Measurements from ENCODE around the gene IKZF2. TPM values are rescaled to one million over a fixed set of nuclear protein-coding genes. Genes with fewer than 3 reads are reported as not detected.

IKZF2 gene
- total RNA-seq, 4 donors from 2014 or later, result 2.6 to 14.5 (median 4.2) TPM

DNA sequence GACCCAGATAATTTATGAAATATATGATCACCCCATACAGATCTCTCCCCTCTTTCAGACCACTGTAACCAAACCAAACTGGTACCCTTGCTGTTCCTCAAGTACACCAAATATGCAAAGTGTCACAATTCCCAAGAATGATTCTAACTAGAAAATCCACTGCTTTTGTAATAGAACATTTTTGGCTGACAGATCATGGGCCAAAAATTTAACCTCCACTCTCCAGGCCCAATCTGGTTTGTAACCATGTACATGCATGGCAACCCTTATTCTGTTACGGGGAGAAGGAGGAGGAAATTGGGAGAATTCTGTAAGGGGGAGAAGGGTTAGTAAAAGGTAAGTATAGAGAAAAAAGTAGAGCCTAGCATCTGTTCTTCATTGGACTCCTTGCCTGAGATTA is 62.0 kb downstream of the IKZF2 start:
- Histone ChIP-seq H3K9me3 (no peaks in the 10 kb centered on the region), H3K27me3 (no peaks in the 10 kb centered on the region), H3K4me1 (no peaks in the 10 kb centered on the region), H3K36me3 (no peaks in the 10 kb centered on the region), H3K27ac (no peak overlapping the region), H3K4me3 (no peak overlapping the region)
- intact Hi-C loops (cut with DNase I; ENCODE audit: low total_unique reads), result no loop called here
- TF ChIP-seq, protein P1, sequence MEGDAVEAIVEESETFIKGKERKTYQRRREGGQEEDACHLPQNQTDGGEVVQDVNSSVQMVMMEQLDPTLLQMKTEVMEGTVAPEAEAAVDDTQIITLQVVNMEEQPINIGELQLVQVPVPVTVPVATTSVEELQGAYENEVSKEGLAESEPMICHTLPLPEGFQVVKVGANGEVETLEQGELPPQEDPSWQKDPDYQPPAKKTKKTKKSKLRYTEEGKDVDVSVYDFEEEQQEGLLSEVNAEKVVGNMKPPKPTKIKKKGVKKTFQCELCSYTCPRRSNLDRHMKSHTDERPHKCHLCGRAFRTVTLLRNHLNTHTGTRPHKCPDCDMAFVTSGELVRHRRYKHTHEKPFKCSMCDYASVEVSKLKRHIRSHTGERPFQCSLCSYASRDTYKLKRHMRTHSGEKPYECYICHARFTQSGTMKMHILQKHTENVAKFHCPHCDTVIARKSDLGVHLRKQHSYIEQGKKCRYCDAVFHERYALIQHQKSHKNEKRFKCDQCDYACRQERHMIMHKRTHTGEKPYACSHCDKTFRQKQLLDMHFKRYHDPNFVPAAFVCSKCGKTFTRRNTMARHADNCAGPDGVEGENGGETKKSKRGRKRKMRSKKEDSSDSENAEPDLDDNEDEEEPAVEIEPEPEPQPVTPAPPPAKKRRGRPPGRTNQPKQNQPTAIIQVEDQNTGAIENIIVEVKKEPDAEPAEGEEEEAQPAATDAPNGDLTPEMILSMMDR (IDR thresholded peaks at IDR 0.05), result no peak
- no peak for TF ChIP-seq POLR2A (IDR thresholded peaks at IDR 0.05)
- no peak for DNase-seq

DNA sequence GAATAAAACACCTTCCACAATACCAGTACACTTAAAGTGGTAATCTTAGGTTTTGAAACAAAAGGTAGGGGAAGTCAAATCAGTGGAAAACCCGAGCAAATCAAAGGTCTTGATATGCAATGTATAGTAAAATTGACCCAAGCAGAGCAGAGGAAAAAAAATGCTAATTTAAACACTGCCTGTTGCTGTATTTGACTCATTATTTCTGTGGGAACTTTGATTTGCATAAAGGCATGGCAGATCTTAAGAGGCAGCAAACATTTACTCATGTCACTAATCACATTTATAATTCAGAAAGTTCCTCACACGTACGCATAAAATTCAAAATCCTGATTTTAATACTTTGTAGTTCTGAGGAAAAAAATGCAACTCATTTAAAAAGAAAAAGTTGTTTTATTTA is 64.4 kb downstream of the IKZF2 start:
- TF ChIP-seq, protein P1 (IDR thresholded peaks at IDR 0.05), result no peak
- no peak for TF ChIP-seq POLR2A (IDR thresholded peaks at IDR 0.05)
- no peak overlapping the region for H3K27ac ChIP-seq
- DNase-seq, result no peak
- no peak overlapping the region for H3K4me3 ChIP-seq
- H3K27me3 ChIP-seq, result no peaks in the 10 kb centered on the region
- no peaks in the 10 kb centered on the region for H3K36me3 ChIP-seq
- intact Hi-C loops (cut with DNase I; ENCODE audit: low total_unique reads), result no loop called here
- no peaks in the 10 kb centered on the region for H3K9me3 ChIP-seq
- H3K4me1 ChIP-seq, result no peaks in the 10 kb centered on the region

DNA sequence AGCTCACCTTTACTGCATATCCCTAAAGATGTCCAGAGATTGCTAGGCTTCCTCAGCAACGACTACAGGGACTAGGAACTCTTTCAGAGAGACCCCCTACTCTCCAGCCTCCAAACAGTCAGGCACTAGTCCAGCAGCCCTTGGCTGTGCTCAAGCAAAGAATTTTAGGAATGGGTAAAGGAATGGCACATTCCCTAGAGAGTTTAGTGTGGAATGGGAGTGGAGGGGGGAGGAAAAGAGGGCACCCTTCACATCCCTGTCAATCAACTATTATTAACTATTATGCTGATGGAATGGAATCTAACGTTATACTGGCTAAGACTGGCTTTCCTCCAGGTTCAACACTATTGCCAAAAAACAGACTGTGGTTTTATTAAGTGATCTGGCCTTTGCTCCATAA is 64.8 kb downstream of the IKZF2 start:
- intact Hi-C loops (cut with DNase I; ENCODE audit: low total_unique reads), result no loop called here
- H3K27ac ChIP-seq, result no peak overlapping the region
- TF ChIP-seq POLR2A (IDR thresholded peaks at IDR 0.05), result no peak
- TF ChIP-seq, protein P1 (IDR thresholded peaks at IDR 0.05), result no peak

DNA sequence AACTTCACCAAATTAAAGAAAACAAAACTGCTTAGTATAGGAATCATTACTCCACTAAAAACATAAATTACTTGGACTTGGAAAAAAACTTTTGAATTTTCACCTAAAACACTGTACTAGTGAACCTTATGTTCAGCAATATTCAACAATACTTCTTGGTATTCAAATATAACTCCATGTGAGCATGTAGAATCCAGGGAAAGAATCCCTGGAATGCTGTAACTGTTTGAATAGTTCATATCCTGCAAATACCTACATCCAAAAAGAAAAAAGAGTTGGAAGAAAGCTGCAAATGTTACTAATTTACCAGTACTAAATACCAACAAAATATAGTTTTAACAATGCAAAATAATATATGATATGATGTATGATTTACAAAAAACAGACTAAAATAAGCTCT is 65.4 kb downstream of the IKZF2 start:
- intact Hi-C loops (cut with DNase I; ENCODE audit: low total_unique reads), result no loop called here
- Histone ChIP-seq H3K4me1 (no peaks in the 10 kb centered on the region), H3K27ac (no peak overlapping the region), H3K9me3 (no peaks in the 10 kb centered on the region), H3K4me3 (no peak overlapping the region), H3K36me3 (no peaks in the 10 kb centered on the region), H3K27me3 (no peaks in the 10 kb centered on the region)
- no peak for DNase-seq
- TF ChIP-seq, protein P1 (IDR thresholded peaks at IDR 0.05), result no peak
- TF ChIP-seq POLR2A (IDR thresholded peaks at IDR 0.05), result no peak

More for the DNA sequence above, 64.8 kb downstream of the IKZF2 start:
- no peaks in the 10 kb centered on the region for H3K36me3 ChIP-seq
- DNase-seq, result no peak
- H3K9me3 ChIP-seq, result no peaks in the 10 kb centered on the region
- H3K4me1 ChIP-seq, result no peaks in the 10 kb centered on the region
- no peak overlapping the region for H3K4me3 ChIP-seq
- no peaks in the 10 kb centered on the region for H3K27me3 ChIP-seq

DNA sequence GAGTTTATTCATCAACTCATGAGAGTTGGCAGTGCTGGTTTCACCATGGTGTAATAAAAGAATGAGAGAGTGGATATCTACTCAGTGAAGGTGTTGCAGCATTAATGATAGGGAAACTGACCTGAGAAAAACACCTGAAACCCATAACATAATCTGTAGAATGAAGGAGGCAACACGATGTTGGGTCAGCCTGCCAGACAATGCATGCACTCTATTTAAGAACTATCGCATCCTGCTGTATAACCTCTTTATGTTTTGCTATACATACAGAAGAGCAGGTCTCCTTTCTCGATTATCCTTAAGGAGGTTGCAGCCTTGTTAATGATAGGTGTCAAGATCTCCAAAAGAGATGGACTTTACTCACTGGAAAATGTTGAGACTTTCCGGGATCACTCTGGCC is 65.9 kb downstream of the IKZF2 start:
- Histone ChIP-seq H3K9me3 (no peaks in the 10 kb centered on the region), H3K27ac (no peak overlapping the region), H3K27me3 (no peaks in the 10 kb centered on the region), H3K4me1 (no peaks in the 10 kb centered on the region), H3K36me3 (no peaks in the 10 kb centered on the region), H3K4me3 (no peak overlapping the region)
- intact Hi-C loops (cut with DNase I; ENCODE audit: low total_unique reads), result no loop called here
- DNase-seq, result no peak
- TF ChIP-seq, protein P1 (IDR thresholded peaks at IDR 0.05), result no peak
- TF ChIP-seq POLR2A (IDR thresholded peaks at IDR 0.05), result no peak

All from uterus (tissue), 4 donors.